OCI-LY3 (cell line): ENCODE data around the gene DNA2.

Experiments
- H2AFZ ChIP-seq: fragments of 200-600, 300-600 bp; shearing (Covaris generic); 2 replicates; pipeline ENCODE4 v1.6.0; 2014; ENCODE audit warnings: antibody characterized with exemption, low read depth, low read length
- H3K27ac ChIP-seq: fragments of 200-600, 300-600 bp; sonication (generic); 2 replicates; pipeline ENCODE4 v1.5.1; 2014; ENCODE audit warnings: mild to moderate bottlenecking, low read length, moderate library complexity, mixed read lengths
- H3K27me3 ChIP-seq: fragments of 200-600, 300-600 bp; sonication (generic); 2 replicates; pipeline ENCODE4 v1.6.1; 2014; ENCODE audit warnings: low read depth, low read length, mixed read lengths
- H3K36me3 ChIP-seq: fragments of 200-600, 300-600 bp; sonication (generic); replicated peaks from 2 replicates; pipeline ENCODE3; 2014; ENCODE audit warnings: low read depth, low read length, mixed read lengths
- H3K4me1 ChIP-seq: fragments of 300-600, 200-600 bp; sonication (generic); 2 replicates; pipeline ENCODE4 v1.6.1; 2014; ENCODE audit warnings: low read length, mixed read lengths
- H3K4me2 ChIP-seq: fragments of 200-600, 300-600 bp; sonication (generic); 2 replicates; pipeline ENCODE4 v1.6.1; 2014; ENCODE audit warnings: low read length, mixed read lengths
- H3K4me3 ChIP-seq: fragments of 300-600, 200-600 bp; sonication (generic); 2 replicates; pipeline ENCODE4 v1.5.1; 2014; ENCODE audit warnings: antibody characterized with exemption, mild to moderate bottlenecking, low read length, moderate library complexity
- H3K79me2 ChIP-seq: fragments of 300-600, 200-600 bp; shearing (Covaris generic); 2 replicates; pipeline ENCODE4 v1.6.1; 2014; ENCODE audit warnings: mild to moderate bottlenecking, low read length, mixed read lengths
- H3K9ac ChIP-seq: fragments of 300-600, 200-600 bp; shearing (Covaris generic); 2 replicates; pipeline ENCODE4 v1.6.0; 2014; ENCODE audit warnings: mild to moderate bottlenecking, low read length, moderate library complexity
- H3K9me3 ChIP-seq: fragments of 200-600, 300-600 bp; shearing (Covaris generic); 2 replicates; pipeline ENCODE4 v1.6.1; 2014; ENCODE audit warnings: low read length, mixed read lengths; ENCODE audit not compliant: insufficient read depth
- H4K20me1 ChIP-seq: fragments of 200-600, 300-600 bp; sonication (generic); 2 replicates; pipeline ENCODE4 v1.6.1; 2016; ENCODE audit warnings: low read length, mixed read lengths; ENCODE audit not compliant: insufficient read depth
- CTCF ChIP-seq: fragments of 200-600, 300-600 bp; sonication (generic); IDR thresholded peaks from 2 replicates; pipeline ENCODE4 v1.5.1; 2014; ENCODE audit warnings: antibody characterized with exemption, low read length, low read depth
- EZH2phosphoT487 ChIP-seq: fragments of 200-600 bp; shearing (Covaris generic); IDR thresholded peaks from 2 replicates; pipeline ENCODE4 v1.6.1; 2018; ENCODE audit warnings: antibody characterized with exemption, mixed run types, low read depth

DNA2 gene

GRCh38 chr10:68508090-68508489 lies 36.3 kb upstream of the DNA2 start:
- Histone ChIP-seq H3K79me2 (no peaks in the 10 kb centered on the region), H3K4me2 (no peak overlapping the region), H3K9ac (no peak overlapping the region), H3K4me1 (no peaks in the 10 kb centered on the region), H3K36me3 (no peaks in the 10 kb centered on the region), H3K4me3 (no peak overlapping the region), H3K9me3 (no peaks in the 10 kb centered on the region), H2AFZ (no peak overlapping the region), H3K27me3 (no peaks in the 10 kb centered on the region), H3K27ac (no peak overlapping the region), H4K20me1 (no peaks in the 10 kb centered on the region)
- TF ChIP-seq EZH2phosphoT487, result no peak
- TF ChIP-seq CTCF, result no peak

GRCh38 chr10:68506411-68506810 lies 34.6 kb upstream of the DNA2 start:
- no peaks in the 10 kb centered on the region for H3K79me2 ChIP-seq
- H3K4me3 ChIP-seq, result no peak overlapping the region
- no peaks in the 10 kb centered on the region for H3K9me3 ChIP-seq
- TF ChIP-seq EZH2phosphoT487 (no peak), CTCF (no peak)
- H4K20me1 ChIP-seq, result no peaks in the 10 kb centered on the region
- H3K27me3 ChIP-seq, result no peaks in the 10 kb centered on the region
- H3K9ac ChIP-seq, result no peak overlapping the region
- H3K4me2 ChIP-seq, result no peak overlapping the region
- H3K4me1 ChIP-seq, result no peaks in the 10 kb centered on the region
- H2AFZ ChIP-seq, result no peak overlapping the region
- H3K27ac ChIP-seq, result no peak overlapping the region
- no peaks in the 10 kb centered on the region for H3K36me3 ChIP-seq

GRCh38 chr10:68502846-68503245 lies 31.1 kb upstream of the DNA2 start:
- Histone ChIP-seq H2AFZ (no peak overlapping the region), H4K20me1 (no peaks in the 10 kb centered on the region), H3K4me3 (no peak overlapping the region), H3K4me1 (no peaks in the 10 kb centered on the region), H3K79me2 (no peaks in the 10 kb centered on the region), H3K27me3 (no peaks in the 10 kb centered on the region), H3K36me3 (no peaks in the 10 kb centered on the region), H3K4me2 (no peak overlapping the region), H3K9ac (no peak overlapping the region), H3K27ac (no peak overlapping the region), H3K9me3 (no peaks in the 10 kb centered on the region)
- TF ChIP-seq CTCF (no peak), EZH2phosphoT487 (no peak)

- Histone ChIP-seq H3K4me3 (no peak overlapping the region), H3K27ac (no peak overlapping the region), H3K79me2 (no peaks in the 10 kb centered on the region), H2AFZ (no peak overlapping the region), H3K4me1 (no peaks in the 10 kb centered on the region), H3K4me2 (no peak overlapping the region), H3K9ac (no peak overlapping the region), H3K36me3 (no peaks in the 10 kb centered on the region), H3K9me3 (no peaks in the 10 kb centered on the region), H4K20me1 (no peaks in the 10 kb centered on the region), H3K27me3 (no peaks in the 10 kb centered on the region)
- TF ChIP-seq EZH2phosphoT487 (no peak), CTCF (no peak)
These were observed 29.9 kb upstream of the DNA2 start for GRCh38 chr10:68501691-68502090.
